Inferior parietal cortex (tissue), 1 donor: Measurements from ENCODE around the gene IQSEC1.

ENCODE experiments used
- DNase-seq: peaks from one replicate; pipeline ENCODE4 v3.0.0-alpha.2; 2016; ENCODE audit errors: extremely low spot score

The IQSEC1 gene

GRCh38 chr3:13107661-13108060 lies 34.4 kb upstream of the IQSEC1 start:
- DNase-seq = no peak

GRCh38 chr3:13106308-13107001 lies 33.2 kb upstream of the IQSEC1 start:
- no peak for DNase-seq

GRCh38 chr3:13105896-13106250 lies 32.6 kb upstream of the IQSEC1 start:
- no peak for DNase-seq

DNA sequence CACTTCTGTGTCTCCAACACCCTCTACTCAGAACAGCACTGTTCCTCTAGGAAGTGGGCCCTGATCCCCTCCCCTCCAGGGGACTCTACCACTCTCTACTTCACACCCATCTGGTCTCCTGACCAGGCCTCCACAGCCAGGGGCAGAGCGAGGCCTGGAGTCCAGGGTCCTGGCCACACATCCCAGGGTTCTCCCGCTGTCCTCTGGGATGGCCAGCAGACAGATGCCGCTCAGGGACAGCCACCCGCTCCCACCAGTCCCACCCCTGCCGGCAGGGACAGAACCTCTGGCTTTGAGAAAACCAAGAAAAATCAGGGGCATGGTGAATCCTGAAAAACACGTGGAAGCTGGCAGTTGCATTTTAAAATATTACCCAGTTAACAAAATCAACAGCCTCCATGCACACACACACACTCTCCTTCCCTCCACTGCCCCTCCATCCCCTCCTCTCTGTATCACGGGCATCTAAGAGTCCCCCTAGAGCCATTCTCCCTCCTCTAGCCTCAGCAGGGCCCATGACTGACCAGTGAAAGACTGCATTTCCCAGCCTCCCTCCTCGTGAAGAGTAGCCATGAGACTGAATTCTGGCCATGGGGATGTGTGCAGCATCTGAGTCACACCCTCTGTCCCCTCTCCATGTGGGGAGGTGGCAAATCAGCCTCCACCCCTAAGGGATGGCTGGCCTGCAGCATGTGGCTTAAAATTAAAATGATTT lies 32.1 kb upstream of the IQSEC1 start:
- no peak for DNase-seq

DNA sequence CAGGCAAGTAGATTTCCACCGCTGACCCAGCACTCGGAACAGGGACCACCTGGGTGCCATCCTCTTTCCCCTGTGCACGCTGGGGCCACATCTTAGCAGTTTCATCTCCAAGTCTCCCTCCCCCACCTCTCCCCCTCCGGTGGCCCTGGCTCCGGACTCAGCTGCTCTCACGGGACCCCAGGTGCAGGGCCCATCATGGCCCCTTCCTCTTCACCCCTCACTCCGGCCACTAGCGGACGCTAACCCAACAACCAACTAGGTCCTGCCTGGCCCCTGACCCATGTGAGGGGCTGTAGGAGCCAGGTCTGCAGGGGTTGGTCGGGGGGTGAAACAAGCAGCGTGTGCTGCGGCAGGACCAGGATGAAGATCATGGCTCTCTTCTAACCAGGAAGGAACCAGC lies 31.3 kb upstream of the IQSEC1 start:
- no peak for DNase-seq

GRCh38 chr3:13103416-13104058 lies 30.3 kb upstream of the IQSEC1 start:
- DNase-seq = no peak

DNA sequence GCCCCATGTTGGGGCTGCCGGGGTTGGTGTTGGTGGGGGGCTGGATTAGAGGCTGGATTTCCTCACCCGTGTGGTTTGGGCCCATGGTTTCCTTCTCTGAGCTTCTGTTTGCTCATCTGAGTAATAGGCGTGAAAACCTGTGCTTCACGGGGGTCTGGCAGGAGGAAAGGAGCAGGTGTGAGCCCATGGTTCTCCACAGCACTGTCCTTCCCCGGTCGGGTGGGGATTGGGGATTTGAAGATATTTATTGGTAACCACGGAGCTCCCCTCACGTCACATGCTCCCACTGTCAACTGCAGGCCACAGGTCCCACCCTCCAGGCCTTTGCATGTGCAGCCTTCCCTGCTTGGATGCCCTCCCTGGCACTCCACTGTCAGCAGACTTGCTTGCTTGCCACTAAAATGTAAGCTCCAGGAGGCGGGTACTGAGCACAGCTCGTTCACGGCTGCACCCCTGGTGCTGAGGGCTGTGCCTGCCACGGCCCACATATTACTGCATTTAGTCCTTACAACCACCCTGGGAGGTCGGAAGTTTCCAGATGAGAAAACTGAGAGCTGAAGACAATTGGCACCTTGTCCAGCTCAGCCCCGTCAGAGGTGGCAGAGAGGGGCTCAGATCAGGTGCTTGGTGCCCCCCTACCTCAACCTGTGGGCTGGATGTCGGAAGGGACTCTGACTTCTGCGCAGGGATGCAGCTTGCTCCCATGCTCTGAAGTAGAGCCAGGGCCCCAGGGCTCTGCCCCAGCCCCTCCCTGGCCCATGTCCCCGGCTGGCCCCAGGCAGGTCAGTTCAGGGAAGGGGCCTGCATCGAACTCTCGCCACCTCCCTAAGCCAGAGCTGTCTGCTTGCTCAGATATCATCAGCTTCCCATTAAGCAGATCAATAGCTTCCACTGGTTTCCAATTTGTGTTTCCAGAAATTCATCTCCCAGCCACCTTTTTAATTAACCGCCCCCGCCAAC lies 29.4 kb upstream of the IQSEC1 start:
- DNase-seq = no peak

DNA sequence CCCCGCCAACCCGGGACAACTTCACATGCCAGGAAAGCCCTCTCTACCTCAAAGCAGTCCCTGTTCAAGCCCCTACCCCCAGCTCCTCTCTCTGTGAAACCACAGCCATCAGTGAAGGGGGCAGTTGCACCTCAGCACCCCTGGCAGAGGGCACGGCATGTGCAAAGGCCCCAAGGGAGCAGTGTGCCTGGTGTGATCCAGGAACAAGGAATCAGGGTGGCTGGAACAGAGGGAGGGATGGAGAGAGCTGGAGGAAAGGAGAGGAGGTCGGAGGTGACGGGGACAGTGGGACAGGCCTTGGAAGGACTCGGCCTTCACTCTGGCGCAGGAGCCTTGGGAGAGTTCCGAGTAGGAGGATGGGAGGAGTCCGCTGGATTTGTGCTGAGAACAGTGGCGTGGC lies 26.5 kb upstream of the IQSEC1 start:
- DNase-seq = no peak

- no peak for DNase-seq
Observed at GRCh38 chr3:13098192-13098988, 25.2 kb upstream of the IQSEC1 start.

DNA sequence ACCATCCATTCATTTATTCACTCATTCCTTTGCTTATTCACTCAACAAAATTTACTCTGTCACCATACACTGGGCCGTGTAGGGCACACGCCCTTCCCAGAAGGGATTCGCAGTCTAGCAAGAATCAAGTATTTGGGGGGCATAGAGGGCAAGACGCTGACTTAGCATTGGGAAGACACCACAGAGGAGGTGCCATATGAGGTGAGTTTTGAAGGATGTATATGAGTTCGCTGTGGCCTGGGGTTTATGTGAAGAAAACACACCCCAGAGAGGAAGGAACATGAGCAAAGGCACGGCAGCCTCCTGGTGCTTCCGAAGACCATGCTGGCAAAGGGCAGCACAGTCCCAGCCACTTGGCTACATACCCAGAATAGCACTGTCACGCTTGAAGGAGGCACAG lies 23.1 kb upstream of the IQSEC1 start:
- DNase-seq = no peak

- DNase-seq = no peak
Observed at GRCh38 chr3:13095408-13095937, 22.2 kb upstream of the IQSEC1 start.

DNA sequence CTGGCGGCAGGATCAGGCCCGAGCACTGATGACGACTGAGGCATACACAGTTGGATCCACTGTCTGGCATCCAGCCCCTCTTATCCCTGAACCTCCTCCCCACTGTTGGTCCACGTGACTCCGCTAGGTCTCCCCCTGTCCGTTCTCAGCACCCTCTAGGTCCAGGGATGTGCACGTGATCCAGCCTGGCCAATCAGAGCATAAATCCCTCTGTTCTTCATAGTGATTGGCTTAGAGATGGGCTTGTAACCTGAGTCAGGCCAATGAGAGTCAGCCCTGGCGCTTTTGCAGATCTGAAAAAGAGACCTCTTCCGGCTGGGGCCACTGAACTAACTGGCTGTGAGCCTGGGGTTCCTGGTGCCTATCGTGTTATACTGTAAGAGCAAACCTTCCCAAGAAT lies 20.5 kb upstream of the IQSEC1 start:
- no peak for DNase-seq

- DNase-seq = no peak
Observed at GRCh38 chr3:13092621-13093617, 19.7 kb upstream of the IQSEC1 start.

DNA sequence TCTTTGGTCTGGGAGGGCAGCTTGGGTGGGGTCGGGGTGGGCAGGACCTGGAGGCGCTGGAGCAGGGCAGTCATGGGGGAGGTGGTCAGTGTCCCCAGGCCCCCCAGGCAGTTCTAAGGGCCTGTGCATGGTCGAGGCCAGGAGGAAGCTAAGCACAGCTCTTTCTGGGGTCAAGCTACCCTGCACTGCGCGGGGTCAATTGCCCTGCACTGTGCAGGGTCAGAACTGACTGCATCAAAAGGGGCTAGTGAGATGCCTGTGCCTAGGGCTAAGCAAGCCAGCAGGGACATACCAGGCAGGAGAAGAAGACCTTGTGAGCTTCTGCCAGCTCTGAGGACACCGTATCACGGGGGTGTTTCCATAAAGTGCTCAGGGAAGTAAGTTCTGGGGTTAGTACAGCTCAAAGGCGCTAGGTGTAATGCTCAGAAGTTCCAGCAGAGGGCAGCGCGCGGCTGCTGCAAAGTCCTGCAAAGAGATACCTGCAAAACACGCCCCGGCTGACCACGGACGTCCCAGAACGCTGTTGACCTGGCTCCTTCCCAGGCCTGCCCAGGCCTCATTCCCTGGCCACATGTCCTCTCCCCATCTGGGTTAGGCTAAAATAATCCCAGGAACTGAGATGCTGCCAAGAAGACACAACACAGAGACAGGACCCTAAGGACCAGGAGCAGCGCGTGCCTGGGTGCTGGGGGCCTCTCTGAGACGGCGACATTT lies 18.8 kb upstream of the IQSEC1 start:
- peak; percentile 92 for DNase-seq

DNA sequence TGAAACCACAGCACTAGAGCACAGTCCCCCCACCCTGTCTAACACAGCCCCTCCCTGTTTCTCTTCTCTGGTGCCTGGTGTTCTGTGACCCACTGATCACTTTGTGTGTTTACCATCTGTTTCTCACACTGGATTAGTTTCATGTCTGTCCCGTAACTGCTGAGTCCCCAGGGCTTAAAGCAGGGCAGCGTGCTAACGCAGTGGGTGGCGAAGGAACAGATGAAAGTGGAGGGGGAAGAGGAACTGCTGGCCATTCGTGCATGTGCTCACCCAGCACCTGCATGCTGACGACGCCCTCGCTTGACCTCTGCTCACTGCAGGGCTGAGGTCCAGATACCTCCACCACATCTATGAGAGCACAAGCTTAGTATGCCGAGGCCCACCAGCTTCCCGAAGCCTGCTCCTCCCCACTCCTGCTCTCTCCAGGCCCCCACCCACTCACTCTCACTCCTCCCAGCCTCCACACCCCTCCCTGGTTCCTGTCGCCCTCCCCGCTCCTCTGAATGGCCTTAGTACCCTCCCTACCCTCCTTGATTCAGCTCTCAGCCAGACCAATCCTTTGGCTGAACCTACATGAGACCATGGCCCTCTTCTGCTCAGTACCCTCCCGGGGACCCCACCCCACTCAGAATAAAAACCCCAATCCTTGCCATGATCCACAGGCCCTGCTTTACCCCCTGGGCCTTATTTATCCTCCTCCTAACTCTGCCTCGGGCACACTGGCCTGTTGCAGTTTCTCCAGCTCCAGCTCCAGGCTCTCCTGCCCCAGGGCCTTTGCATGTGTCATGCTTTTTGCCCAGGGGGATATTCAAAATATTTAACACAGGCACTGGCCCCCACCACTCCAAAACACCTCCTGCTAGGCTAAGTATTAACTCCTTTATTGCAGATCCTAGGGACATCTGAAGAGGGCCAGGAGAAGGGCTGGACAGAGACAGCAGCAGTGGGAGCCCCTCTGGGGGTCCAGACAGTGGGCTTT lies 15.1 kb upstream of the IQSEC1 start:
- no peak for DNase-seq

- DNase-seq = no peak
Observed at GRCh38 chr3:13087320-13087990, 14.2 kb upstream of the IQSEC1 start.

DNA sequence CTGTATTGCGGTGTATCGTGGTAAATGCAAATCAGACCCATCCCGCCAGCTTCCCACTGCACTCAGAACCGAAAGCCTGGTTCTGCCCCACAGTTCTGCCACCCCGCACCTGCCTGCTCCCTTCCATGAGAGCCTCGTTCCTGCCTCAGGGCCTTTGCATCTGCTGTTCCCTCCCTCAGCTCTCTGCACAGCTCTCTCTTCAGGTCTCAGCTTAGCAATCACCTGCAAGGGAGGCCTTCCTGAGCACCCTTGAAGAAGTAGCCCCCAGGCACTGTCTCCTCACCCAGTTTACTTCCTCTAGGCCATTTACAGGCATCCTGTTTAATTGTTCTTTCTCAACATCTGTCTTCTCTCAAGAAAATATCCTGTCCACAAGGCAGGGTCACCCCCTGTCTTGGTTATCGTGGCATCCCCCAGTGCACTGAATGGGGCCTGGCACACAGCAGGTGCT lies 13.3 kb upstream of the IQSEC1 start:
- no peak for DNase-seq
